Breast epithelium (tissue), 4 donors: Measurements from ENCODE around the gene DGKA. TPM values are rescaled to one million over a fixed set of nuclear protein-coding genes. Genes with fewer than 3 reads are reported as not detected.
A peak's percentile ranks its signal among the peaks of the same experiment; 100 is the strongest.
"Not testable (repeated sequence)": the region's sequence is repeated elsewhere in the genome, so short reads cannot be mapped to it uniquely, and the experiment has no call there.

ENCODE experiments used
- DNase-seq, 2 donors: peaks; one replicate each; pipeline ENCODE4 v3.0.0-alpha.2; 2019; ENCODE audit warnings: low spot score in 2 of 2
- H3K27ac ChIP-seq, 2 donors: fragments of 200-600 bp; sonication (generic) in 1 of 2; one replicate each; pipeline ENCODE4 v1.5.1; 2016 to 2019; ENCODE audit warnings: mild to moderate bottlenecking in 1 of 2
- H3K27me3 ChIP-seq, 2 donors: fragments of 200-600 bp; sonication (generic) in 1 of 2; one replicate each; pipeline versions ENCODE4 v1.5.1 to v1.6.0; 2017 to 2019; ENCODE audit warnings: control low read depth in 1 of 2, mild to moderate bottlenecking in 1 of 2
- H3K36me3 ChIP-seq: fragments of 200-600 bp; one replicate; pipeline ENCODE4 v1.5.1; 2019
- H3K4me1 ChIP-seq, 2 donors: fragments of 200-600 bp; sonication (generic); one replicate each; pipeline ENCODE4 v1.5.1; 2016 to 2019; ENCODE audit warnings: control low read depth in 1 of 2
- H3K4me3 ChIP-seq, 3 donors: fragments of 200-600 bp; sonication (generic); 1 replicate in 2 of 3; 2 replicates in 1 of 3; pipeline ENCODE4 v1.5.1; 2016 to 2019; ENCODE audit warnings: mild to moderate bottlenecking in 3 of 3, moderate library complexity in 2 of 3
- H3K9me3 ChIP-seq, 2 donors: fragments of 200-600 bp; sonication (generic) in 1 of 2; one replicate each; pipeline ENCODE4 v1.5.1; 2016 to 2019; ENCODE audit warnings: control low read depth in 1 of 2
- CTCF ChIP-seq, 3 donors: fragments of 450-650 bp; IDR thresholded peaks; one replicate each; pipeline ENCODE4 v1.5.1; 2016 to 2017; ENCODE audit warnings: antibody characterized with exemption in 3 of 3, mild to moderate bottlenecking in 3 of 3, moderate library complexity in 3 of 3
- POLR2A ChIP-seq: fragments of 450-650 bp; IDR thresholded peaks from one replicate; pipeline ENCODE4 v1.6.1; 2016; ENCODE audit warnings: antibody characterized with exemption, mild to moderate bottlenecking, moderate library complexity
- POLR2AphosphoS5 ChIP-seq, 3 donors: sonication (generic); formaldehyde crosslinking; IDR thresholded peaks; one replicate each; pipeline ENCODE4 v1.6.1; 2017; ENCODE audit warnings: antibody characterized with exemption in 3 of 3
- intact Hi-C: fragments of 100-400 bp; cut with DNase I; formaldehyde crosslinking; loops from one replicate; pipeline ENCODE4 v1.15.1; 2023; ENCODE audit warnings: low total_unique reads
- total RNA-seq, 3 donors: library from RNA; depleted of rRNA; stranded (reverse); fragments of >200 nt; gene quantifications; one replicate each; pipeline ENCODE4 v1.1.0, GENCODE V29; 2016

DGKA gene
- total RNA-seq, 3 donors from 2014 or later = 25.1 to 50.5 (median 44.2) TPM

- Histone ChIP-seq H3K27ac (no peak overlapping the region), H3K4me1 (no peaks in the 10 kb centered on the region), H3K4me3 (no peak overlapping the region), H3K9me3 (no peaks in the 10 kb centered on the region), H3K36me3 (peaks cover under 1% of the 10 kb centered on the region), H3K27me3 (no peaks in the 10 kb centered on the region)
- DNase-seq = no peak
- TF ChIP-seq POLR2AphosphoS5 (IDR thresholded peaks at IDR 0.05) (no peak), POLR2A (no peak), CTCF (IDR thresholded peaks at IDR 0.05) (no peak)
- intact Hi-C loops = no loop called here
These were observed 54.4 kb downstream of the DGKA start for GRCh38 chr12:55985341-55985740.

GRCh38 chr12:55985976-55986375 is 55.0 kb downstream of the DGKA start:
- H3K9me3 ChIP-seq, H3K4me1 ChIP-seq, DNase-seq, intact Hi-C loops, H3K4me3 ChIP-seq, H3K36me3 ChIP-seq, H3K27ac ChIP-seq, H3K27me3 ChIP-seq: not testable (repeated sequence)

GRCh38 chr12:55991110-55991509 is 60.1 kb downstream of the DGKA start:
- no peak for TF ChIP-seq CTCF (IDR thresholded peaks at IDR 0.05)
- no peak for TF ChIP-seq POLR2AphosphoS5 (IDR thresholded peaks at IDR 0.05)
- TF ChIP-seq POLR2A = no peak
- Histone ChIP-seq H3K9me3 (no peaks in the 10 kb centered on the region), H3K27ac (no peak overlapping the region), H3K36me3 (peaks cover 22% of the 10 kb centered on the region), H3K4me3 (no peak overlapping the region), H3K4me1 (no peaks in the 10 kb centered on the region), H3K27me3 (no peaks in the 10 kb centered on the region)
- DNase-seq = no peak
- intact Hi-C loops = no loop called here

- intact Hi-C loops = no loop called here
- TF ChIP-seq POLR2A (no peak), POLR2AphosphoS5 (IDR thresholded peaks at IDR 0.05) (no peak), CTCF (IDR thresholded peaks at IDR 0.05) (no peak)
- H3K36me3 ChIP-seq = peaks cover 22% of the 10 kb centered on the region
These were observed 62.4 kb downstream of the DGKA start for GRCh38 chr12:55993230-55993853.

GRCh38 chr12:55995366-55995765 is 64.4 kb downstream of the DGKA start:
- Histone ChIP-seq H3K4me1 (no peaks in the 10 kb centered on the region), H3K36me3 (peaks cover 21% of the 10 kb centered on the region), H3K27me3 (no peaks in the 10 kb centered on the region), H3K4me3 (no peak overlapping the region), H3K9me3 (no peaks in the 10 kb centered on the region), H3K27ac (peak overlapping the region in 1 of 2 donors; percentile 70)
- TF ChIP-seq CTCF (IDR thresholded peaks at IDR 0.05) (no peak), POLR2AphosphoS5 (IDR thresholded peaks at IDR 0.05) (no peak), POLR2A (no peak)
- no peak for DNase-seq
- intact Hi-C loops = no loop called here

More at GRCh38 chr12:55993230-55993853, 62.4 kb downstream of the DGKA start:
- DNase-seq = no peak
- H3K27ac ChIP-seq = no peak overlapping the region
- no peaks in the 10 kb centered on the region for H3K4me1 ChIP-seq
- no peaks in the 10 kb centered on the region for H3K27me3 ChIP-seq
- H3K9me3 ChIP-seq = no peaks in the 10 kb centered on the region
- H3K4me3 ChIP-seq = no peak overlapping the region
